ENCODE data around the gene SNAPC2. TPM values are rescaled to one million over a fixed set of nuclear protein-coding genes. Genes with fewer than 3 reads are reported as not detected.

SNAPC2 gene
- total RNA-seq, 1 experiment from 2014 or later = 23.2 TPM

- CTCF ChIA-PET = no interaction called here
- ATAC-seq = no peak
- Mint-ChIP-seq H3K27me3 (ENCODE audit: low read depth) (no peaks in the 10 kb centered on the region), H3K36me3 (peaks cover 56% of the 10 kb centered on the region), H3K27ac (peak overlapping the region; percentile 17; the same call in 1 of the 2 replicates), H3K4me1 (peaks cover 2% of the 10 kb centered on the region; the same call in 1 of the 2 replicates), H3K4me3 (no peak overlapping the region), H3K9me3 (no peaks in the 10 kb centered on the region)
- no peak for DNase-seq (ENCODE audit: low spot score)
- POLR2A ChIA-PET = no interaction called here
- no peak for TF ChIP-seq ZNF671 (CRISPR knock-in tag; IDR thresholded peaks at IDR 0.05)
- no peak for TF ChIP-seq JAZF1 (CRISPR knock-in tag; IDR thresholded peaks at IDR 0.05)
- TF ChIP-seq, protein P1, sequence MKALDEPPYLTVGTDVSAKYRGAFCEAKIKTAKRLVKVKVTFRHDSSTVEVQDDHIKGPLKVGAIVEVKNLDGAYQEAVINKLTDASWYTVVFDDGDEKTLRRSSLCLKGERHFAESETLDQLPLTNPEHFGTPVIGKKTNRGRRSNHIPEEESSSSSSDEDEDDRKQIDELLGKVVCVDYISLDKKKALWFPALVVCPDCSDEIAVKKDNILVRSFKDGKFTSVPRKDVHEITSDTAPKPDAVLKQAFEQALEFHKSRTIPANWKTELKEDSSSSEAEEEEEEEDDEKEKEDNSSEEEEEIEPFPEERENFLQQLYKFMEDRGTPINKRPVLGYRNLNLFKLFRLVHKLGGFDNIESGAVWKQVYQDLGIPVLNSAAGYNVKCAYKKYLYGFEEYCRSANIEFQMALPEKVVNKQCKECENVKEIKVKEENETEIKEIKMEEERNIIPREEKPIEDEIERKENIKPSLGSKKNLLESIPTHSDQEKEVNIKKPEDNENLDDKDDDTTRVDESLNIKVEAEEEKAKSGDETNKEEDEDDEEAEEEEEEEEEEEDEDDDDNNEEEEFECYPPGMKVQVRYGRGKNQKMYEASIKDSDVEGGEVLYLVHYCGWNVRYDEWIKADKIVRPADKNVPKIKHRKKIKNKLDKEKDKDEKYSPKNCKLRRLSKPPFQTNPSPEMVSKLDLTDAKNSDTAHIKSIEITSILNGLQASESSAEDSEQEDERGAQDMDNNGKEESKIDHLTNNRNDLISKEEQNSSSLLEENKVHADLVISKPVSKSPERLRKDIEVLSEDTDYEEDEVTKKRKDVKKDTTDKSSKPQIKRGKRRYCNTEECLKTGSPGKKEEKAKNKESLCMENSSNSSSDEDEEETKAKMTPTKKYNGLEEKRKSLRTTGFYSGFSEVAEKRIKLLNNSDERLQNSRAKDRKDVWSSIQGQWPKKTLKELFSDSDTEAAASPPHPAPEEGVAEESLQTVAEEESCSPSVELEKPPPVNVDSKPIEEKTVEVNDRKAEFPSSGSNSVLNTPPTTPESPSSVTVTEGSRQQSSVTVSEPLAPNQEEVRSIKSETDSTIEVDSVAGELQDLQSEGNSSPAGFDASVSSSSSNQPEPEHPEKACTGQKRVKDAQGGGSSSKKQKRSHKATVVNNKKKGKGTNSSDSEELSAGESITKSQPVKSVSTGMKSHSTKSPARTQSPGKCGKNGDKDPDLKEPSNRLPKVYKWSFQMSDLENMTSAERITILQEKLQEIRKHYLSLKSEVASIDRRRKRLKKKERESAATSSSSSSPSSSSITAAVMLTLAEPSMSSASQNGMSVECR (CRISPR knock-in tag; IDR thresholded peaks at IDR 0.05; ENCODE audit: borderline replicate concordance) = no peak
- no peak for TF ChIP-seq ZNF416 (CRISPR knock-in tag; IDR thresholded peaks at IDR 0.05)
- TF ChIP-seq PREB (CRISPR knock-in tag; IDR thresholded peaks at IDR 0.05; ENCODE audit: borderline replicate concordance) = no peak
- TF ChIP-seq ELF4 (CRISPR knock-in tag; IDR thresholded peaks at IDR 0.05; ENCODE audit: low read depth) = no peak
- no peak for TF ChIP-seq ZBTB21 (CRISPR knock-in tag; IDR thresholded peaks at IDR 0.05; ENCODE audit: borderline replicate concordance)
- no peak for TF ChIP-seq CREM (CRISPR knock-in tag; IDR thresholded peaks at IDR 0.05)
- no peak for TF ChIP-seq ZNF317 (CRISPR knock-in tag; IDR thresholded peaks at IDR 0.05; ENCODE audit: borderline replicate concordance, low read depth)
- no peak for TF ChIP-seq AFF4 (CRISPR knock-in tag; IDR thresholded peaks at IDR 0.05; ENCODE audit: borderline replicate concordance)
- no peak for TF ChIP-seq RORB (CRISPR knock-in tag; IDR thresholded peaks at IDR 0.05)
- TF ChIP-seq, protein P2, sequence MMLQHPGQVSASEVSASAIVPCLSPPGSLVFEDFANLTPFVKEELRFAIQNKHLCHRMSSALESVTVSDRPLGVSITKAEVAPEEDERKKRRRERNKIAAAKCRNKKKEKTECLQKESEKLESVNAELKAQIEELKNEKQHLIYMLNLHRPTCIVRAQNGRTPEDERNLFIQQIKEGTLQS (CRISPR knock-in tag; conservative IDR thresholded peaks at IDR 0.05) = no peak
Observed at GRCh38 chr19:7962644-7963268, 42.6 kb downstream of the SNAPC2 start.

DNA sequence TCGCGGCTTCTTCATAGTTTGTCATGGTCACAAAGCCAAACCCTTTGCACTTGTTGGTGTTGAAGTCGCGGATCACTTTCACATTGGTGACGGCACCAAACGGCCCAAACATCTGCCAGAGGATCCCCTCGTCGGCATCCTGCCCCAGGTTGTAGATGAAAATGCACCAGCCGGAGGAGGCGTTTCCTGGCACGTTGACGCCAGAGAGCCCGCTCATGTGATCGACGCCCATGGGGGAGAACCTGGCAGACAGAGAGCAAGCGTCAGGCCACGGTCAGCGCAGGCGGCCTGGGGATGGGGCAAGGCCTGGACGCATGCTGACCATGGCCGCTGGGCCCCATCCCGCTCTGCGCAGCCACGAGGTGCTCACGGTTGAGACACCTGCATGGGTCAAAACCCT lies 43.4 kb downstream of the SNAPC2 start:
- no peak for DNase-seq (ENCODE audit: low spot score)
- ChIA-PET POLR2A (no interaction called here), CTCF (interaction anchor here (1.0 kb wide), 1 partner anchor 10 kb away, joined by 3 read pairs; no protein-coding TSS in a partner anchor)
- Mint-ChIP-seq H3K4me3 (no peak overlapping the region), H3K27ac (no peak overlapping the region; the same call in 1 of the 2 replicates), H3K36me3 (peaks cover 59% of the 10 kb centered on the region), H3K9me3 (no peaks in the 10 kb centered on the region), H3K27me3 (ENCODE audit: low read depth) (no peaks in the 10 kb centered on the region), H3K4me1 (peaks cover 3% of the 10 kb centered on the region)
- no peak for ATAC-seq
- TF ChIP-seq CREB1 (CRISPR knock-in tag; IDR thresholded peaks at IDR 0.05) (no peak), E2F4 (CRISPR knock-in tag; IDR thresholded peaks at IDR 0.05; ENCODE audit: borderline replicate concordance, low read depth) (no peak), NR1H2 (CRISPR knock-in tag; IDR thresholded peaks at IDR 0.05) (no peak), ATF6 (CRISPR knock-in tag; IDR thresholded peaks at IDR 0.05) (no peak), ZSCAN18 (CRISPR knock-in tag; IDR thresholded peaks at IDR 0.05) (no peak), FOXJ3 (CRISPR knock-in tag; IDR thresholded peaks at IDR 0.05; ENCODE audit: borderline replicate concordance) (no peak)

Measured in WTC11 (cell line).